Nephron (organoid): ENCODE data around the gene MASP2.

Experiments used
- H3K27ac Mint-ChIP-seq, 3 experiments: 2 replicates each; pipeline ENCODE4 v1.8.0; 2020; ENCODE audit warnings: mixed read lengths in 3 of 3, mild to moderate bottlenecking in 2 of 3, moderate library complexity in 1 of 3
- H3K27me3 Mint-ChIP-seq: 2 replicates; pipeline ENCODE4 v1.8.0; 2021; ENCODE audit warnings: low read depth, mild to moderate bottlenecking, moderate library complexity, mixed read lengths
- H3K36me3 Mint-ChIP-seq: 2 replicates; pipeline ENCODE4 v1.8.0; 2020; ENCODE audit warnings: low read depth, mixed read lengths
- H3K4me1 Mint-ChIP-seq: 2 replicates; pipeline ENCODE4 v1.8.0; 2020; ENCODE audit warnings: mixed read lengths
- H3K4me3 Mint-ChIP-seq, 3 experiments: 2 replicates each; pipeline ENCODE4 v1.8.0; 2020; ENCODE audit warnings: mild to moderate bottlenecking in 3 of 3, mixed read lengths in 3 of 3, moderate library complexity in 2 of 3
- H3K9me3 Mint-ChIP-seq: 2 replicates; pipeline ENCODE4 v1.8.0; 2020; ENCODE audit warnings: mixed read lengths
- CTCF ChIP-seq, 3 experiments: fragments of 200-600 bp; sonication (generic); IDR thresholded peaks; one replicate each; pipeline ENCODE4 v1.5.0; 2021; ENCODE audit warnings: antibody characterized with exemption in 3 of 3; ENCODE audit not compliant: unreplicated experiment in 3 of 3

The MASP2 gene

DNA sequence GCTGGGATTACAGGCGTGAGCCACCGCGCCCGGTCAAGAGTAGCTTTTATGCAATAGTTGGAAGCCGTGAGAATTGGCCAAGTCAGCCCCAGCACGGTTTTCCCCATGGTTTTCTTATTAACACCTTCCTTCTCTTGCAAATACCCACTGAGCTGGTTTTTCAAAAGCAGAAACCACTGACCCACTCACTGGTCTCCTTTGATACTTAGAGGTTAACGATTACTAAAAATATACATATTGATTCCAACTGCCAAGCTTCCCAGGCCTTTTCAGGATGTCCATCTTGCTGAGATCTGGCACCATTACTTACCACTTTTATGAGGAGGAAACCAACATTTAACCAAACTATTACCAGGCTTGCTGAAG lies 60.5 kb downstream of the MASP2 start:
- Mint-ChIP-seq H3K9me3 (no peaks in the 10 kb centered on the region), H3K27me3 (peaks cover 51% of the 10 kb centered on the region), H3K4me3 (no peak overlapping the region), H3K36me3 (no peaks in the 10 kb centered on the region), H3K27ac (peak overlapping the region in 1 of 3 experiments; percentile 63), H3K4me1 (peaks cover 5% of the 10 kb centered on the region)
- TF ChIP-seq CTCF (IDR thresholded peaks at IDR 0.05; ENCODE audit: unreplicated experiment in 3 of 3) = no peak

- peaks cover 15% of the 10 kb centered on the region for H3K4me1 Mint-ChIP-seq
- no peak overlapping the region for H3K4me3 Mint-ChIP-seq
- no peak for TF ChIP-seq CTCF (IDR thresholded peaks at IDR 0.05; ENCODE audit: unreplicated experiment in 3 of 3)
- H3K36me3 Mint-ChIP-seq = no peaks in the 10 kb centered on the region
- H3K9me3 Mint-ChIP-seq = no peaks in the 10 kb centered on the region
- H3K27me3 Mint-ChIP-seq = peaks cover 59% of the 10 kb centered on the region
- H3K27ac Mint-ChIP-seq = no peak overlapping the region
These were observed 66.0 kb downstream of the MASP2 start for GRCh38 chr1:10980841-10981727.

GRCh38 chr1:10980094-10980577 lies 66.9 kb downstream of the MASP2 start:
- Mint-ChIP-seq H3K9me3 (no peaks in the 10 kb centered on the region), H3K4me3 (peak overlapping the region in 1 of 3 experiments; percentile 19), H3K27ac (no peak overlapping the region), H3K4me1 (peaks cover 10% of the 10 kb centered on the region), H3K27me3 (peaks cover 51% of the 10 kb centered on the region), H3K36me3 (no peaks in the 10 kb centered on the region)
- TF ChIP-seq CTCF (IDR thresholded peaks at IDR 0.05; ENCODE audit: unreplicated experiment in 3 of 3) = peak; percentile 28 to 53 (median 43)

DNA sequence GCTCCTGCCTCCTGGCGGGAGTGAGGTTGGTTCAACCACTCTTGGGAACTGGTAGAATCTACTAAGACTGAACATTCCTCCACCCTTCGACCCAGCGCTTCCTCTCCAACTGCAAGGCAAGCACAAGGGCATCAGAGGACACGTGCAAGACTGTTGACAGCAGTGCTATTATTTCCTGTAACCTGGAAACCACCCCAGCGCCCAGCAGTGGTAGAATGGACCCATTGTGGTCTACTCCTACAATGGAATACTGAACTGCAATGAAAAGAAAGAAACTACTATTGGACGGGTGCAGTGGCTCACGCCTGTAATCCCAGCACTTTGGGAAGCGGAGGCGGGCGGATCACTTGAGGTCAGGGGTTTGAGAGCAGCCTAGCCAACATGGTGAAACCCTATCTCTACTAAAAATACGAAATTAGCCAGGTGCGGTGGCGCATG lies 67.5 kb downstream of the MASP2 start:
- H3K4me1 Mint-ChIP-seq = peaks cover 12% of the 10 kb centered on the region
- TF ChIP-seq CTCF (IDR thresholded peaks at IDR 0.05; ENCODE audit: unreplicated experiment in 3 of 3) = no peak
- no peaks in the 10 kb centered on the region for H3K36me3 Mint-ChIP-seq
- H3K27ac Mint-ChIP-seq = no peak overlapping the region
- peaks cover 51% of the 10 kb centered on the region for H3K27me3 Mint-ChIP-seq
- no peak overlapping the region for H3K4me3 Mint-ChIP-seq
- no peaks in the 10 kb centered on the region for H3K9me3 Mint-ChIP-seq

- Mint-ChIP-seq H3K9me3 (no peaks in the 10 kb centered on the region), H3K36me3 (no peaks in the 10 kb centered on the region), H3K27ac (no peak overlapping the region), H3K4me1 (peaks cover 16% of the 10 kb centered on the region), H3K27me3 (peaks cover 46% of the 10 kb centered on the region), H3K4me3 (no peak overlapping the region)
- no peak for TF ChIP-seq CTCF (IDR thresholded peaks at IDR 0.05; ENCODE audit: unreplicated experiment in 3 of 3)
These were observed 68.3 kb downstream of the MASP2 start for GRCh38 chr1:10978719-10979118.
